NCI-H187 (cell line): ENCODE results near the gene ZNF169.
"Not testable (repeated sequence)": the region's sequence is repeated elsewhere in the genome, so short reads cannot be mapped to it uniquely, and the experiment has no call there.

ENCODE experiments used
- DNase-seq, 2 experiments: peaks; one replicate each; lab custom pipeline; 2025; lab: John Stamatoyannopoulos, UW

The ZNF169 gene

DNA sequence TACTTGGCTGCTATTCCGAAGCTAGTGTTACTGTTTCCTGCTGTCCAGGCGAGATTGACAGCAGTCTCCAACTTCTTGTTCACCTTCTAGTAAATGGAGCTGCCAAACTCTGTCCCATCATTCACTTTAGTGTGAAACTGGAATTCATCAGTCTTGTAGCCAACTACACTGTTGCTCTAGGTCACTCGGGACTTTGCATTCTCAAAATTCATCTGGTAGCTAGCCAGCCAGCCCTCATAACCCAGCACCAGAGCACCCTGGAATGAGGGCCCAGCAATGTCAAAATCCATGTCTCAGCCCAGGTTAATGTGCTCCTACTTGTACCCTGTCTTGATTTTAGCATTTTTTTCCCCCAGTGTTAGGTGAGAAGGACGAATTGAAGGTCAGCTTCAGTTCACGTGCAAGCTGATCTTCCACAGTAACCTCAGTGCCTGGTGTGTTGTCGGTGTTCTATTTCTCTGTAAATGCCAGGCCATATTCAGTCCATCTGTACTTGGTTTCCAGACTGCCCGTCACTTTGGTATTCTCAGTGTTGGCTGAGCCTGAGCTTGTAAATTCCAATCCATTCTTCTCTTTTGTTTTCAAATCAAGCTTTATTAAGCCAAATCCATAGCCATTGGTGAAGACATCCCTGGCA, 28.9 kb downstream of the ZNF169 start:
- DNase-seq, result no peak

DNA sequence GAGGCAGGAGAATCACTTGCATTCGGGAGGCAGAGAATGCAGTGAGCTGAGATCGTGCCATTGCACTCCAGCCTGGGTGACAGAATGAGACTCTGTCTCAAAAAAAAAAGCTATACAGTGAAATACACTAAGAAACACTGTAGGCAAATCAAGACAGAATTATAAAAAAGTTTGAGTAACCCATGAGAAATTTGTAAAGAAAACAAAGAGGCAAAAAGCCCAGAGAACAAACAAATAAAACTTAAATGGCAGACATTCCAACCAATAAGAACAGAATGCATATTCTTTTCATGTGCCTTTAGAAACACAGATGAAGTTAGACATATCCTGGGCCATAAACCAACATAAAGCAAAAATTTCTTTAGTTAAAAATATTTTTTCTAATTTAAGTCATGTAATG, 30.6 kb downstream of the ZNF169 start:
- no peak for DNase-seq

DNA sequence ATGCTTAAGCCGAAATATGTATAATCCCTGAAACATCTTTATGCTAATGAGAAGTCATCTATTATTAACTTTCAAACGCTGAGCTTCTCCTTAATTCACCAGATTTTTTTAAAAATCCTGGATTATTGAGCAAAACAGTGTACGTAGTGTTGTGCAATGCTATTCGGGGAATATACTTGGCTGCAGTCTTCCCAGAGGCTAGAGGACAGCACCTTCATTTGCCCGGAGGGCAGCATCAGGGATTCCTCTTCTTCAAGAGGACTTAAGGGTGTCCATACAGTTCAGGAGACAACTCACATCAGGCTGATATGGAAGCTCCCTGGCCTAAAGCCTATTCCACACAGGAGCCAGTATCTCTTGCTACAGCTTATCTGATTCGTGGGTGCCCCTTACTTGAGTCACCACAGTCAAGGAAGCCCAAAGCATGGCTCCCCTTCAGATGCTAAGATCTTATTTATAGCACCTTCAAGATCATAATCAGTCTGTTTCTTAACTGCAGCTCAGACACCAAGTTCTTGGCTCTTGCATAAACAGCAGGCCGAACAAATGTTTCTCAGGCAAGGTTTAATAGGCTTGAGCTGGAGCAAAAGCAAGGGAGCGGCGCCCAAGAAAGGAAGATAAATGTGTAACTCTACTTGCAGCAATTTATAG, 40.0 kb downstream of the ZNF169 start:
- no peak for DNase-seq

- no peak for DNase-seq
These were observed 41.6 kb downstream of the ZNF169 start for GRCh38 chr9:94300470-94301301.

GRCh38 chr9:94301583-94301982, 42.5 kb downstream of the ZNF169 start:
- no peak for DNase-seq

DNA sequence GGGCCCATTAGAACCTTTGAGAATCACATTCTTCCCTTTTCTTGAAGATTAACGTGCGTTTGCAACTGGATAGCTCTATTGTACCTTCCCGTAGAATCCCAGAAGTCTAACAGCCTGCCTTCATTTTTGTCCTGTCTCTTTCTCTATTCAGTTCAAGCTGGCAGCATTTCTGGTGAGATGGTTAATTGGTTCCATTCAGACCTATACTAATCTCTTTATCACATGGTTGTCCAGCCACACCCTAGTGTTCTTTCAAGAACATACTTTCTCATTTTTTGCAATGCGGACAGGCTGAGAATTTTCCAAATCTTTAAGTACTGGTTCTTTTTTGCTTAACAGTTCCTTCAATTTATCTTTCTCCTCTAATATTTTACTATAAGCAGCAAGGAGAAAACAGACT, 43.3 kb downstream of the ZNF169 start:
- no peak for DNase-seq

DNA sequence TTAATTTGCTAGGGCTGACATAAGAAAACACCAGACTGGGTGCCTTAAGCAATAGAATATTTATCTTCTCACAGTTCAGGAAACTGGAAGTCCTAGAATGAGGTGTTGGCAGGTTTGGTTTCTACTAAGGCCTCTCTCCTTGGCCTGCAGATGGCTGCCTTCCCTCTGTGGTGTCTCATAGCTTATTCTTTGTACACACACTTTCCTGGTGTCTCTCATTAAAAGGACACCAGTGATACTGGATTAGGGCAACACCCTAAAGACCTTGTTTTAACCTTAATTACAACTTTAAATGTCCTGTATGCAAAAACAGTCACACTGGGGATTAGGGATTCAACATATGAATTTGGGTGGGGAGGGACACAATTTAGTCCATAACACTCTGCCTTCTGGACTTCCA, 44.2 kb downstream of the ZNF169 start:
- no peak for DNase-seq

- not testable (repeated sequence) for DNase-seq
These were observed 56.2 kb downstream of the ZNF169 start for GRCh38 chr9:94315034-94315984.

DNA sequence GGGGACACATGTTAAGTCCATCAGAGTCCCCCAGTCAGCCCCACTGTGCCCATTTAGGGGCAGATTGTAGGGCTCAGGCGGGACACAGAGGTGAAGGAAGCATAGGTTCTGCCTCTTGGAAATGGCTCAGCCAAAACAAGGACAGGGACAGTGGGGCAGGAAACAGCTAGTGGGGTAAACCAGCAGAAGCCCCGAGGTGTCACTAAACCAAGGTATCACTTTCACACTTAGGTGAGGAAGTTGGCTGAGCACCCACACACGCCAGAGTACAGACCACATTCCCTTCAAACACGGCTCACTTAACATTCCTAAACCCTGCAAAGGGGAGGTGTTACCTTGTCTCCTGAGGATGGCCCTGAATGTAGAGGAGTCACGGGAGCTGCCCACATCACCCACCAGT, 57.1 kb downstream of the ZNF169 start:
- not testable (repeated sequence) for DNase-seq

GRCh38 chr9:94317949-94318657, 59.0 kb downstream of the ZNF169 start:
- not testable (repeated sequence) for DNase-seq

DNA sequence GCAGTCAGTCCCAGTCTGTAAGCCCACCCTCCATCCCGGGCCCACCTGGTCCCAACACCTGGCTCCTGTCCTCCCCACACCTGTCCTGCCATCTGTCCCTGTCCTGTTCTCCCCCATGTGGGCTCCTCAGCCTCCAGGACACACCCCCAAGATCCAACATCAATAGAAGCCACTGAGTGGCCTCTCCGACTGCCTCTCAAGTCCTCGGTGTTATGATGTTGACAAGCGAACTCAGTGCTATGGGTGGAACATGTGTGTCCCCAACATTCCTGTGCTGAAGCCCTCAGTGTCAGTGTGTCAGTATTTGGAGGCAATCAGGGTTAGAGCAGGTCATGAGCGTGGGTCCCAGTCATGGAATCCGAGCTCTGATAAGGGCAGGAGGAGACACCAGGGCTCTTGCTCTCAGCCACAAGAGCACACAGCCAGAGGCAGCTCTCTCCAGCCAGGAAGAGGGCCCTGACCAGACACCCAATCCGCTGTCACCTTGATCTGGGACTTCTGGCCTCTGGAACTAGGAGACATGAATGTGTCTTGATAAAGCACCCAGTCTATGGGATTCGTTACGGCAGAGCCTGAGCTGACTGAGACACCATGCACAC, 63.3 kb downstream of the ZNF169 start:
- DNase-seq, result not testable (repeated sequence)

DNA sequence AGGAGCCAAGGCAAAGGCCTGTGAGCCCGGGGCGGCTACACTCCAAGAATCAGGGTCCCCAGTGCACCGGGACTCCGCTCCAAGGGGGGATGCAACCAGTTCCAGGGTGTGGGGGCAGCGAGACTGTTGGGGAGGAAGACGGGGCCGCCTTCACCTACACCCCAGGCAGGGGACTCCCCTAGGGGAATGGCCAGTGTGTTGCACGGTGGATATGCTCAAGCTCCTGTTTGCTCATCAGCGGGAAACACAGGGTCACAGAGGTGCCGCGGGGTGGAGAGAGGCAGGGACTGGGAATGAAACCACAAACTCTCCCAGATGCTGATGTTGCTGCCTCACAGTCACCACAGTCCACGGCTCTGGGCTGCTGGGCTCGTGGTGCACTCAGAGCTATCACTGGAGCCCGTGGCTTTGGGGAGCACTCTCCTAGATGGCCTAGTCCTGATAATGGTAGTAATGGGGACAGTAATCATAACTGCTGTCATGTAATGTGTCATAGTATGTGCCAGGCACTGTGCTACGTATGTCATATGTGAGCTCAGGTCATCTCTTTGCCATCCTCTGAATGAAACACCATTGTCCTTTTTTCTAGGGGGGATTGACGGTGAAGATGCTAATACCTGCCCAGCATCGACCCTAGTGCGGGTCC, 64.2 kb downstream of the ZNF169 start:
- DNase-seq, result not testable (repeated sequence)

GRCh38 chr9:94325583-94325982, 66.5 kb downstream of the ZNF169 start:
- not testable (repeated sequence) for DNase-seq

DNA sequence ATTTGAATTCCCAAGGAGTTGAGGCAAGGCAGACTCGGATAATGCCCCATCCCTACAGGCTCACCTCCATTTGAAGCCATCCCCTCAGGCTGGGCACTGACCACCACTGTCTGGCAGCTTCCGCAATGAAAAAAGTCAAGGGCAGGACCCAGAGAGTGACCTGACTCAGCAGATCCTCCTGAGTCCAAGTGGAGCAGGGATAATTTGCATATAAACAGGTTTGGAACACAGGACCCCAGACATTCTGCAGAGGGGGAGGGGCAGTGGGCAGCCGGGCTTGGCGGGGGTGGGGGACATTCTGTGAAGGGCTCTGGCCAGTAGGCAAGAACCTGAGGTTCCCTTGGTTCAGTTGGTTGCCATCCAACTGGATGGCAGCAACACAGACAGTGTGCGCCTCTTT, 69.4 kb downstream of the ZNF169 start, which contains the start of gene NUTM2F:
NUTM2F (minus strand) TSS at position 101 of the 400 bp plus-strand sequence; CDS start at position 80, 21 bp downstream.
- DNase-seq, result not testable (repeated sequence)

- not testable (repeated sequence) for DNase-seq
These were observed 77.3 kb downstream of the ZNF169 start for GRCh38 chr9:94336445-94336844.

GRCh38 chr9:94338723-94339122, 79.6 kb downstream of the ZNF169 start:
- not testable (repeated sequence) for DNase-seq

GRCh38 chr9:94339657-94340056, 80.6 kb downstream of the ZNF169 start:
- DNase-seq, result not testable (repeated sequence)

DNA sequence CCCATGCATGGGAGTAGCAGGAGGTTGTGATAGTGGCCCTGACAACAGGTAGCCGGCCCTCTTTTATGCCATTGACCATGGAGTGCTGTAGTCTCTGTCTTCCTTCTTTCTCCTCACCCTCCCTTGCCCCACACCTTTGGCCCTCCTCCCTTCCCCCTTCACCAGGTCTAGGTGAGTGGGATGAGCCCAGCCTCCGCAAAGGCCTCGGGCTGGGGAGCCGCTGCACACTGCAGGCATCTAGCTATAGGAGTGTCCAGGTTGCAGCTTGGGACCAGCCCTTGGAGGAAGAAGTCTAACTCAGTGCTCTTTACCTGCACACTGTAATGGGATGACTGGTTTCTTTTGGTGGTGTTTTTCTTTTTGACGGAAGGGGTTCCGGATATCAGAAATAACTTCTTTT, 81.7 kb downstream of the ZNF169 start:
- not testable (repeated sequence) for DNase-seq

- DNase-seq, result not testable (repeated sequence)
These were observed 82.6 kb downstream of the ZNF169 start for GRCh38 chr9:94341703-94342102.

GRCh38 chr9:94347451-94347850, 88.4 kb downstream of the ZNF169 start:
- not testable (repeated sequence) for DNase-seq
